AG09319 (cell line): ENCODE data around the gene TAC1.
"Not testable (repeated sequence)": the region's sequence is repeated elsewhere in the genome, so short reads cannot be mapped to it uniquely, and the experiment has no call there.

Experiments used
- DNase-seq: peaks from one replicate; pipeline ENCODE4 v3.0.0-alpha.2; 2010; ENCODE audit warnings: low read depth; ENCODE audit errors: extremely low read depth
- TF ChIP-seq, protein P1 (sequence below): IDR thresholded peaks from 2 replicates; pipeline ENCODE4 v1.5.1; 2011; ENCODE audit warnings: low read depth, mild to moderate bottlenecking, inconsistent platforms, low read length, moderate library complexity

Gene TAC1

DNA sequence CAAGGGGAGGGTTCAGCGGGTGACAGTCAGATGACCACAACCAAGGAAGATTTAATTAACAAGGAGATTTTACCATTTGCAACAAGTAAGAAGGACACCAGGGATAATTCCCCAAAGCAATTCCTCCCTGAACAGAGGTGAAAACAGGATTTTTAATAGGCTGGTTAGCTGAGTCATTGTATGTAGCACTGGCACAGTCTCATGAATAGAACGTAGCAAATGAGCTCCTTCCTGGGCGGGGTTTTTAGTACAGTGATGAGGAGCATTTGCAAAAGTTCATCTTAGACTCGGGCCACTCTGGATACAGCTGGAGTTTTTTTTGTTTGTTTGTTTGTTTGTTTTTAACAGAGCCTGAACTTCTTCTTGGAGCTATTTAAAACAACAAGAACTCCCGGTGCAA, 39.0 kb downstream of the TAC1 start:
- DNase-seq: no peak
- TF ChIP-seq, protein P1, sequence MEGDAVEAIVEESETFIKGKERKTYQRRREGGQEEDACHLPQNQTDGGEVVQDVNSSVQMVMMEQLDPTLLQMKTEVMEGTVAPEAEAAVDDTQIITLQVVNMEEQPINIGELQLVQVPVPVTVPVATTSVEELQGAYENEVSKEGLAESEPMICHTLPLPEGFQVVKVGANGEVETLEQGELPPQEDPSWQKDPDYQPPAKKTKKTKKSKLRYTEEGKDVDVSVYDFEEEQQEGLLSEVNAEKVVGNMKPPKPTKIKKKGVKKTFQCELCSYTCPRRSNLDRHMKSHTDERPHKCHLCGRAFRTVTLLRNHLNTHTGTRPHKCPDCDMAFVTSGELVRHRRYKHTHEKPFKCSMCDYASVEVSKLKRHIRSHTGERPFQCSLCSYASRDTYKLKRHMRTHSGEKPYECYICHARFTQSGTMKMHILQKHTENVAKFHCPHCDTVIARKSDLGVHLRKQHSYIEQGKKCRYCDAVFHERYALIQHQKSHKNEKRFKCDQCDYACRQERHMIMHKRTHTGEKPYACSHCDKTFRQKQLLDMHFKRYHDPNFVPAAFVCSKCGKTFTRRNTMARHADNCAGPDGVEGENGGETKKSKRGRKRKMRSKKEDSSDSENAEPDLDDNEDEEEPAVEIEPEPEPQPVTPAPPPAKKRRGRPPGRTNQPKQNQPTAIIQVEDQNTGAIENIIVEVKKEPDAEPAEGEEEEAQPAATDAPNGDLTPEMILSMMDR: no peak

- no peak for DNase-seq
- TF ChIP-seq, protein P1: no peak
Observed at GRCh38 chr7:97771576-97771975, 39.7 kb downstream of the TAC1 start.

- TF ChIP-seq, protein P1: no peak
- no peak for DNase-seq
Observed at GRCh38 chr7:97772045-97772901, 40.4 kb downstream of the TAC1 start.

GRCh38 chr7:97786398-97786797, 54.5 kb downstream of the TAC1 start:
- not testable (repeated sequence) for DNase-seq
